Measurements from ENCODE around the gene CHPF2. TPM values are rescaled to one million over a fixed set of nuclear protein-coding genes. Genes with fewer than 3 reads are reported as not detected.

Gene CHPF2
- polyA plus RNA-seq, 3 donors = 34.4 to 38.0 (median 36.0) TPM

GRCh38 chr7:151286148-151286547, 53.9 kb downstream of the CHPF2 start:
- H3K27ac Mint-ChIP-seq = no peak overlapping the region
- H3K9me3 Mint-ChIP-seq = peaks cover 0 to 8% (median 4%) of the 10 kb centered on the region in 7 donors
- Histone ChIP-seq H3K36me3 (replicated peaks in 1 of 2; ENCODE audit: control insufficient read depth in 1 of 2, insufficient read depth in 2 of 2, low read length in 2 of 2) (no peaks in the 10 kb centered on the region), H4K20me1 (ENCODE audit: insufficient read depth, low read length) (no peaks in the 10 kb centered on the region), H3K79me2 (ENCODE audit: insufficient read depth, low read length) (no peaks in the 10 kb centered on the region), H3K4me3 (replicated peaks in 1 of 3; ENCODE audit: low read depth in 2 of 3, low read length in 3 of 3) (no peak overlapping the region), H2AFZ (ENCODE audit: insufficient read depth, low read depth, low read length, poor library complexity, severe bottlenecking) (no peak overlapping the region), H3K9me3 (replicated peaks in 1 of 2; ENCODE audit: control insufficient read depth in 1 of 2, insufficient read depth in 1 of 2, low read length in 2 of 2) (no peaks in the 10 kb centered on the region), H3K27ac (ENCODE audit: low read depth in 1 of 2, low read length in 2 of 2) (no peak overlapping the region), H3K4me2 (replicated peaks; ENCODE audit: extremely low read depth, low read length, poor library complexity, severe bottlenecking) (no peak overlapping the region), H3K4me1 (ENCODE audit: control insufficient read depth in 1 of 2, insufficient read depth in 2 of 2, low read length in 2 of 2) (peaks cover 12 to 15% of the 10 kb centered on the region in 2 donors), H3K9ac (ENCODE audit: insufficient read depth, low read length, poor library complexity, severe bottlenecking) (no peak overlapping the region), H3K27me3 (ENCODE audit: control insufficient read depth in 2 of 2, insufficient read depth in 2 of 2, low read length in 2 of 2) (peaks cover 4 to 11% of the 10 kb centered on the region in 2 donors)
- H3K4me1 Mint-ChIP-seq = peaks cover 3% of the 10 kb centered on the region
- intact Hi-C loops (cut with micrococcal nuclease) = no loop called here
- no peak for DNase-seq
- WGBS (ENCODE audit: insufficient coverage) = no CpG with 5 or more reads among the region's 2 CpGs
- H3K36me3 Mint-ChIP-seq = no peaks in the 10 kb centered on the region
- no peak overlapping the region for H3K4me3 Mint-ChIP-seq
- TF ChIP-seq CTCF (IDR thresholded peaks at IDR 0.05) = no peak
- peaks cover 19 to 25% (median 25%) of the 10 kb centered on the region in 3 donors for H3K27me3 Mint-ChIP-seq (ENCODE audit: low read depth in 3 of 3)

Other genes starting within 250 kb of the CHPF2 start
- under 1 TPM; 0.26 to 0.72 (median 0.39) TPM for gene NOS3, start 241.5 kb upstream of the CHPF2 start, polyA plus RNA-seq
- gene ATG9B, start 208.0 kb upstream of the CHPF2 start, polyA plus RNA-seq = under 1 TPM in 2 of 3 donors, not detected in 1; 0.21 to 0.30 TPM
- gene ABCB8, start 204.0 kb upstream of the CHPF2 start, polyA plus RNA-seq = 10 to 100 TPM in 1 of 3 donors, 1 to 10 TPM in 2; 9.3 to 19.9 (median 9.5) TPM
- 1 to 10 TPM in 1 of 3 donors, not detected in 2; 2.0 TPM for gene ASIC3, start 184.0 kb upstream of the CHPF2 start, polyA plus RNA-seq
- 10 to 100 TPM; 14.9 to 31.2 (median 24.9) TPM for gene CDK5, start 174.6 kb upstream of the CHPF2 start, polyA plus RNA-seq
- 100 to 1,000 TPM in 1 of 3 donors, 10 to 100 TPM in 2; 21.6 to 132 (median 23.8) TPM for gene SLC4A2, start 172.9 kb upstream of the CHPF2 start, polyA plus RNA-seq
- 100 to 1,000 TPM in 1 of 3 donors, 10 to 100 TPM in 2; 34.7 to 110 (median 38.6) TPM for gene FASTK, start 151.7 kb upstream of the CHPF2 start, polyA plus RNA-seq
- 10 to 100 TPM; 17.4 to 28.2 (median 19.8) TPM for gene TMUB1, start 149.0 kb upstream of the CHPF2 start, polyA plus RNA-seq
- gene AGAP3, start 146.0 kb upstream of the CHPF2 start, polyA plus RNA-seq = 100 to 1,000 TPM in 1 of 3 donors, 1 to 10 TPM in 2; 6.4 to 133 (median 6.8) TPM
- gene GBX1, start 64.8 kb upstream of the CHPF2 start, polyA plus RNA-seq = not detected
- not detected for gene ASB10, start 45.2 kb upstream of the CHPF2 start, polyA plus RNA-seq
- gene H2BK1, start 22.0 kb upstream of the CHPF2 start, polyA plus RNA-seq = not detected
- 10 to 100 TPM; 18.0 to 22.0 (median 21.1) TPM for gene ABCF2, start 5.3 kb upstream of the CHPF2 start, polyA plus RNA-seq
- gene SMARCD3, start 16.2 kb downstream of the CHPF2 start, polyA plus RNA-seq = 100 to 1,000 TPM; 104 to 183 (median 112) TPM
- gene NUB1, start 109.3 kb downstream of the CHPF2 start, polyA plus RNA-seq = 10 to 100 TPM; 32.0 to 39.2 (median 37.2) TPM
- gene WDR86, start 177.6 kb downstream of the CHPF2 start, polyA plus RNA-seq = under 1 TPM; 0.11 to 0.30 (median 0.24) TPM
- gene CRYGN, start 207.7 kb downstream of the CHPF2 start, polyA plus RNA-seq = not detected

Measured in CD14-positive monocyte (primary cell).